ENCODE results near the gene VWA8.
"Not testable (repeated sequence)": the region's sequence is repeated elsewhere in the genome, so short reads cannot be mapped to it uniquely, and the experiment has no call there.

VWA8 gene

GRCh38 chr13:41791056-41791455 is 169.9 kb downstream of the VWA8 start:
- no peak for DNase-seq

GRCh38 chr13:41788552-41788951 is 172.4 kb downstream of the VWA8 start:
- no peak for DNase-seq

- no peak for DNase-seq
Observed at GRCh38 chr13:41785402-41786172, 175.3 kb downstream of the VWA8 start.

GRCh38 chr13:41782086-41782485 is 178.8 kb downstream of the VWA8 start:
- DNase-seq, result no peak

- DNase-seq, result no peak
Observed at GRCh38 chr13:41780715-41781706, 179.9 kb downstream of the VWA8 start.

- DNase-seq, result no peak
Observed at GRCh38 chr13:41775251-41775650, 185.7 kb downstream of the VWA8 start.

- DNase-seq, result no peak
Observed at GRCh38 chr13:41774605-41775218, 186.2 kb downstream of the VWA8 start.

- DNase-seq, result no peak
Observed at GRCh38 chr13:41767801-41768200, 193.1 kb downstream of the VWA8 start.

- no peak for DNase-seq
Observed at GRCh38 chr13:41766439-41766838, 194.5 kb downstream of the VWA8 start.

- no peak for DNase-seq
Observed at GRCh38 chr13:41765813-41766212, 195.1 kb downstream of the VWA8 start.

- DNase-seq, result no peak
Observed at GRCh38 chr13:41765020-41765419, 195.9 kb downstream of the VWA8 start.

- no peak for DNase-seq
Observed at GRCh38 chr13:41764558-41764957, 196.4 kb downstream of the VWA8 start.

- DNase-seq, result no peak
Observed at GRCh38 chr13:41763782-41764181, 197.1 kb downstream of the VWA8 start.

GRCh38 chr13:41762796-41763195 is 198.1 kb downstream of the VWA8 start:
- DNase-seq, result no peak

GRCh38 chr13:41756198-41756880 is 204.6 kb downstream of the VWA8 start:
- DNase-seq, result no peak

- no peak for DNase-seq
Observed at GRCh38 chr13:41751734-41752445, 209.0 kb downstream of the VWA8 start.

GRCh38 chr13:41751277-41751676 is 209.6 kb downstream of the VWA8 start:
- no peak for DNase-seq

GRCh38 chr13:41746259-41746658 is 214.7 kb downstream of the VWA8 start:
- no peak for DNase-seq

- not testable (repeated sequence) for DNase-seq
Observed at GRCh38 chr13:41745496-41745895, 215.4 kb downstream of the VWA8 start.

GRCh38 chr13:41742917-41743552 is 217.9 kb downstream of the VWA8 start:
- DNase-seq, result no peak

GRCh38 chr13:41740479-41740878 is 220.4 kb downstream of the VWA8 start:
- no peak for DNase-seq
